IgD-negative memory B cell (primary cell): ENCODE data around the gene VCPKMT. TPM values are rescaled to one million over a fixed set of nuclear protein-coding genes. Genes with fewer than 3 reads are reported as not detected.
"Not testable (repeated sequence)": the region's sequence is repeated elsewhere in the genome, so short reads cannot be mapped to it uniquely, and the experiment has no call there.

Experiments used
- H3K27ac Mint-ChIP-seq, 3 donors: one replicate each; pipeline ENCODE4 v1.8.0; 2020 to 2022; ENCODE audit warnings: mild to moderate bottlenecking in 3 of 3, mixed read lengths in 3 of 3, moderate library complexity in 1 of 3
- H3K27me3 Mint-ChIP-seq: one replicate; pipeline ENCODE4 v1.8.0; 2021; ENCODE audit warnings: mixed read lengths
- H3K36me3 Mint-ChIP-seq: one replicate; pipeline ENCODE4 v1.8.0; 2020; ENCODE audit warnings: mild to moderate bottlenecking, mixed read lengths
- H3K4me1 Mint-ChIP-seq, 3 donors: one replicate each; pipeline ENCODE4 v1.8.0; 2020 to 2022; ENCODE audit warnings: mixed read lengths in 3 of 3, mild to moderate bottlenecking in 1 of 3
- H3K4me3 Mint-ChIP-seq, 4 donors: one replicate each; pipeline ENCODE4 v1.8.0; 2020 to 2022; ENCODE audit warnings: mild to moderate bottlenecking in 4 of 4, mixed read lengths in 4 of 4, moderate library complexity in 3 of 4
- H3K9me3 Mint-ChIP-seq, 3 donors: one replicate each; pipeline ENCODE4 v1.8.0; 2020 to 2021; ENCODE audit warnings: mixed read lengths in 3 of 3, mild to moderate bottlenecking in 1 of 3
- polyA plus RNA-seq: library from polyadenylated mRNA; unstranded; fragments of 300-500 nt; fragmentation: Illumina TruSeq; gene quantifications from one replicate; pipeline ENCODE4 v1.2.3, GENCODE V29; 2021

The VCPKMT gene
- polyA plus RNA-seq, 1 donor from 2014 or later = 14.0 TPM

DNA sequence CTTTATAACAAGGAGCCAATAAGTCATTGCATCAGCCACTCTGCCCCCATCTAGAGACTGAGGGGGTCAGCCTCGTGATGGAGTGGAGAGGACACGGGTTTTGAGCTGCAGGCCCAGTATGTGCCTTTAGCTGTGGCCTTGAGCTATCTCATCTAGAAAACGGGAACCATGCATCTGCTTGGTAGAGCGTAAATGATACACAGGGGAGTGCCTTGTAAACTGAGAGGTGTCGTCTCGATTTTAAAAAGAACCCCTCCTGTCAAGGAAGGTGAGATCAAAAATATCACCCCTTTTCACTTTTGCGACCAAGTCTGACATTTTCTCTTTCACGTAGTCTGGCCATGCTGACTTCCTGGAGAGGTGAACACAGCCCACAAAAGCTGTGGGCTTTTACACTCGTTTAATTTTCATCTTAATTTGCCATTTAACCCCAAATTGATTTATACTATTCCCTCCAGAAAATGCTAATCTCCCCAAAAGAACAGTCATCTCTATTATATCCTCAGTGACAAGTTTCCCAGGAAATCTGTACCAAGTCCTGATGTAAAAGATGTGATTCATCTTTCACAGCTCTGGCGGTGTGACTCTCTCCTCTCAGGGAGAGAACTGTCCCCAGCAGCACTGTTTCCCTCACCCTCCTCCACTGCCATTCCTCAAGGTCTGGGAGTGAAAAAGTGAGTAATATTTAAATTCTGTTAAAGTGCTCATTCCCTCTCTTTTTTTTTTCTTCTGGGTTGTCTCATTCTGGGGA lies 30.6 kb downstream of the VCPKMT start:
- Mint-ChIP-seq H3K4me1 (peaks cover 45 to 71% (median 63%) of the 10 kb centered on the region in 3 donors), H3K4me3 (peak overlapping the region; percentile 41 to 86 (median 79)), H3K36me3 (peaks cover 7% of the 10 kb centered on the region), H3K27ac (peak overlapping the region; percentile 94 to 99 (median 98)), H3K27me3 (no peaks in the 10 kb centered on the region), H3K9me3 (peaks cover 0 to 2% (median 0%) of the 10 kb centered on the region in 3 donors)

DNA sequence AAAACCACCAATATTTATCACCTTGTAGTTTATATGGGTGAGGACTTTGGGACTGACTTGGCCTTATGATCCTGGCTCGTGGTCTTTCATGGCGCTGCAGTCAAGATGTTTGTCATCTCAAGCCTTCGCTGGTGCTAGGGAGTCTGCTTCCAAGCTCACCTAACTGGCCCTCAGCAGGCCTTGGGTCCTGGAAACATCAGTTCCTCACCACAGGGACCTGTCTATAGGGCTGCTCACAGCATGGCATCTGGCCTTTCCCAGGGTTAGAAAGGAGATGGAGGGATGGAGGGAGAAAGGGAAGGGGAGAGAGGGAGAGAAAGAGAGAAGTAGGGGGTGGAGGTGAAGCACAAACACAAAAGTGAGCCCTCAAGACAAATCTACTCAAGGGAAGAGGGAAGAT lies 31.7 kb downstream of the VCPKMT start:
- Mint-ChIP-seq H3K27ac (peak overlapping the region; percentile 94 to 99 (median 98)), H3K36me3 (peaks cover 7% of the 10 kb centered on the region), H3K4me1 (peaks cover 43 to 68% (median 61%) of the 10 kb centered on the region in 3 donors), H3K9me3 (no peaks in the 10 kb centered on the region), H3K4me3 (peak overlapping the region in 3 of 4 donors; percentile 18 to 92 (median 81)), H3K27me3 (no peaks in the 10 kb centered on the region)

DNA sequence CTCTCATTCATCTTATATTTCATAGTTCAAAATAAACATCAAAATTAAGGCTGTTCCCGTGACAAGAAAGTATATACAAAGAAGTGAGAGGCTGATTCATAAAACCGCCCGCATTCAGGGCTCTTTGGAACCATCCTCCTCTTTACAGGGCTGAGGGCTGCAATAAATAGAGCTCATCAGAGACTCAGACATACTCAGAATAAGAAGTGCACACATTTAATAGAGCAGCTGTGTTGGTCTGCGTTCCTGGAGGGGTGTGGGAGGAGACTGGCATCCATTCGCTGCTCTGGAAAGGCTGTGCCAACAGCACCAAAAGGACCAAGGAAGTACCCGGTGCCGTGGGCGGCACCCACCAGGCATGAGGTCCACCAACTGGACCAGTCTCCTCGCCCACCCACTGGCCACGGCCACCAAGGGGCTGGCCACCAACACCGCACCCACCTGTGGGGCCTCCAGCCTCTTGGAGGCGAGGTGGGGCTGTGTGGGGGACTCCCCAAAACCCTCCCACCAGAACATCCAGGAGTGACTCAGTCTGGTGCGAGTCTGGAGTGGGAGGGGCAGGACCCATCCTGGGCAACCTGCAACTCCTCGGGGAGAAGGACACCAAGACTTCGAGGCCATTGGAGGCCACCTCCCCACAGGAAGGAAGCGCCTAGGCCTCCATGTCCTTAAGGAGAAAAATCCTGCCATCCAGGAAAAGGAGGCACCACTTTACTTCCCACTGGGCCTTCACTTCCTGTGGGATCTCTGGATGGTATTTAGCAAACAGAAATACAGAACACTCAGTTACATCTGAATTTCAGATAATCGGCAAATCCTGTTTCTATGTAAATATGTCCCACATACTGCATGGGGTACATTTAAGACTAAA lies 32.7 kb downstream of the VCPKMT start:
- Mint-ChIP-seq H3K9me3 (no peaks in the 10 kb centered on the region), H3K27me3 (no peaks in the 10 kb centered on the region), H3K27ac (peak overlapping the region; percentile 94 to 99 (median 98)), H3K36me3 (peaks cover 4% of the 10 kb centered on the region), H3K4me1 (peaks cover 43 to 65% (median 61%) of the 10 kb centered on the region in 3 donors), H3K4me3 (peak overlapping the region; percentile 70 to 83 (median 78))

DNA sequence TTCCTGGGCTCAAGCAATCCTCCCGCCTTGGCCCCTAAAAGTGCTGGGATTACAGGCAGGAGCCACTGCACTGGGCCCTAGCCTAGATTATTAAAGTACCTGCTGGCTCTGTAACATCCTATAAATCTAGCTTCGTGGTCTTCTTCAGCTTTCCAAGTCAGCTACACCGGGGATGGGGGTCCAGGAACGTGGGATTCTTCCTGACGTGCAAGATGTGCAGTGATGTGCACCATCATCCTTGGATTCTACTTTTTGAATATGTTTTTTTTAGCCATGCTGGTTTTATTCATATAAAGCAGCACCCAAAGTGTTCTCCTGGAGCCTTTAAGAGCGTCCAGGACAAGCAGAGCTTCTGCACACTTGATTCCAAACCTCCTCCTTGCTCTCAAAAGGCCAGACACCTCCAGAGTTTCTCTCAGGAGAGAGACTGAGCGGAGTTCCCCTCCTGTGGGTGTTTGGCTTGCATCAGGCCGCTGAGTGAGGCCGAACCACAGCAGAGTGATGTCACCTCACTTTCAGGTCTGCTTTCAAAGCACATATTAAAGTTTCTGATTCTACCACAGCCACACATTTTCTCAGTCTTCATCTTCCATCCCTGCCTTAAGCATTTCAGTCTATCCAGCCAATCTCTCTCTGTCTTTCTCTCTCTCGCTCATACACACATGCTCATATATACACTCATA lies 33.4 kb downstream of the VCPKMT start:
- no peaks in the 10 kb centered on the region for H3K9me3 Mint-ChIP-seq
- H3K4me1 Mint-ChIP-seq = peaks cover 49 to 63% (median 59%) of the 10 kb centered on the region in 3 donors

DNA sequence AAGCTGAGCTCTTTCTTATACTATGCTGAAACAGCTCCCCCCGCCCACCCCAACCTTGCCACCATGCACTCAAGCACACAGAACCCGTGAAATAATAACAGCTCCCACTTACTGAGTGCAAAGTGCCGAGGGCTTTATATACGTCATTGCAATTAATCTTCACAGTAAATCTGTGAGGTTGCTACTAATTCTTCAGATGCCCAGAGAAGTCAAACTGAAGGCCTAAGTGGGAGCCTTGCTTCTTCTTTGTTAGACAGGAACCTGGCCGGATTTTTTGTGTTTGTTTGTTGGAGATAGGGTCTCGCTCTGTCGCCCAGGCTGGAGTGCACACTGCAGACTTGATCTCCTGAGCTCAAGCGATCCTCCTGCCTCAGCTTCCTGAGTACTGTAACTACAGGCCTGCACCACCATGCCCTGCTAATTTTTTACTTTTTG lies 34.0 kb downstream of the VCPKMT start:
- H3K27me3 Mint-ChIP-seq = peaks cover 1% of the 10 kb centered on the region
- H3K9me3 Mint-ChIP-seq = no peaks in the 10 kb centered on the region
- H3K27ac Mint-ChIP-seq = peak overlapping the region; percentile 94 to 99 (median 98)
- H3K4me1 Mint-ChIP-seq = peaks cover 49 to 60% (median 55%) of the 10 kb centered on the region in 3 donors
- H3K36me3 Mint-ChIP-seq = peaks cover 2% of the 10 kb centered on the region
- peak overlapping the region; percentile 55 to 83 (median 76) for H3K4me3 Mint-ChIP-seq

More for the DNA sequence above, 33.4 kb downstream of the VCPKMT start:
- Mint-ChIP-seq H3K27me3 (no peaks in the 10 kb centered on the region), H3K27ac (peak overlapping the region; percentile 94 to 99 (median 98)), H3K4me3 (peak overlapping the region; percentile 55 to 83 (median 76)), H3K36me3 (peaks cover 2% of the 10 kb centered on the region)

DNA sequence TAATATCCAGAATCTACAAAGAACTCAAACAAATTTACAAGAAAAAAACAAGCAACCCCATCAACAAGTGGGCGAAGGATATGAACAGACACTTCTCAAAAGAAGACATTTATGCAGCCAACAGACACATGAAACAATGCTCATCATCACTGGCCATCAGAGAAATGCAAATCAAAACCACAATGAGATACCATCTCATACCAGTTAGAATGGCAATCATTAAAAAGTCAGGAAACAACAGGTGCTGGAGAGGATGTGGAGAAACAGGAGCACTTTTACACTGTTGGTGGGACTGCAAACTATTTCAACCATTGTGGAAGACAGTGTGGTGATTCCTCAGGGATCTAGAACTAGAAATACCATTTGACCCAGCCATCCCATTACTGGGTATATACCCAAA lies 37.3 kb downstream of the VCPKMT start:
- H3K36me3 Mint-ChIP-seq, H3K27me3 Mint-ChIP-seq, H3K27ac Mint-ChIP-seq, H3K9me3 Mint-ChIP-seq: not testable (repeated sequence)
- peak overlapping the region in 1 of 4 donors; percentile 32 for H3K4me3 Mint-ChIP-seq
- peaks cover 31 to 43% (median 40%) of the 10 kb centered on the region in 3 donors for H3K4me1 Mint-ChIP-seq

DNA sequence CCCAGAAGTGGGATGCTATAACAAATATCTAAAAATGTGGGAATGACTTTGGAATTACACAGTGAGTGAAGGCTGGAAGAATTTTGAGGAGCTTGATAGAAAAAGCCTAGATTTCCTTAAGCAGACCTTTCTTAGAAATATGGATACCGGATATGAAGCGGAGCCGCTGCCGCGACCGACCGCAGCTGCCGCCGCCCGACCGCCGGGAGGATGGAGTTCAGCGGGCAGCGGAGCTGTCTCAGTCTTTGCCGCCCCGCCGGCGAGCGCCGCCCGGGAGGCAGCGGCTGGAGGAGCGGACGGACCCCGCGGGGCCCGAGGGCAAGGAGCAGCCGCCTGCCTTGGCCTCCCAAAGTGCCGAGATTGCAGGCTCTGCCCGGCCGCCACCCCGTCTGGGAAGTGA lies 42.7 kb downstream of the VCPKMT start:
- H3K27ac Mint-ChIP-seq, H3K27me3 Mint-ChIP-seq, H3K36me3 Mint-ChIP-seq, H3K9me3 Mint-ChIP-seq, H3K4me3 Mint-ChIP-seq: not testable (repeated sequence)
- H3K4me1 Mint-ChIP-seq = peaks cover 13 to 36% (median 26%) of the 10 kb centered on the region in 3 donors

DNA sequence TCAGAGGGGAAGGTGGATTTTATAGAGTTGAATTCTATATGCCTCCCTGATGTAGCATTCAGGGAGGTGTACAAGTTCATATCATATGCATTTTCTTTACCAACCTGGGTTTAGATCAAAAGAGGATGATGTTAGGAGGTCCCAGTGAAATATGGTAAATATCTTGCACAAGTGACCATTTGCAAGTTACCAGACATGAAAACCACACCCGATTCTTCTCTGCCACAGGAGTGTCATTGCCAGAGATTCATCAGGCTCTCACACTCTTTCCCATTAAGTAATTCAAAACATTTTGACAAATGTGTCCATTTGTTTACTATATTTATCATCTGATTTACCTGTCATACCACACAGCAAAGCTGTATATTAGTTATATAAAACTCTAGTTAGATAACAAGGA lies 44.0 kb downstream of the VCPKMT start:
- peak overlapping the region in 1 of 3 donors; percentile 39 for H3K27ac Mint-ChIP-seq
- peaks cover 1% of the 10 kb centered on the region for H3K36me3 Mint-ChIP-seq
- H3K9me3 Mint-ChIP-seq = no peaks in the 10 kb centered on the region
- no peak overlapping the region for H3K4me3 Mint-ChIP-seq
- peaks cover 10 to 29% (median 27%) of the 10 kb centered on the region in 3 donors for H3K4me1 Mint-ChIP-seq
- no peaks in the 10 kb centered on the region for H3K27me3 Mint-ChIP-seq

DNA sequence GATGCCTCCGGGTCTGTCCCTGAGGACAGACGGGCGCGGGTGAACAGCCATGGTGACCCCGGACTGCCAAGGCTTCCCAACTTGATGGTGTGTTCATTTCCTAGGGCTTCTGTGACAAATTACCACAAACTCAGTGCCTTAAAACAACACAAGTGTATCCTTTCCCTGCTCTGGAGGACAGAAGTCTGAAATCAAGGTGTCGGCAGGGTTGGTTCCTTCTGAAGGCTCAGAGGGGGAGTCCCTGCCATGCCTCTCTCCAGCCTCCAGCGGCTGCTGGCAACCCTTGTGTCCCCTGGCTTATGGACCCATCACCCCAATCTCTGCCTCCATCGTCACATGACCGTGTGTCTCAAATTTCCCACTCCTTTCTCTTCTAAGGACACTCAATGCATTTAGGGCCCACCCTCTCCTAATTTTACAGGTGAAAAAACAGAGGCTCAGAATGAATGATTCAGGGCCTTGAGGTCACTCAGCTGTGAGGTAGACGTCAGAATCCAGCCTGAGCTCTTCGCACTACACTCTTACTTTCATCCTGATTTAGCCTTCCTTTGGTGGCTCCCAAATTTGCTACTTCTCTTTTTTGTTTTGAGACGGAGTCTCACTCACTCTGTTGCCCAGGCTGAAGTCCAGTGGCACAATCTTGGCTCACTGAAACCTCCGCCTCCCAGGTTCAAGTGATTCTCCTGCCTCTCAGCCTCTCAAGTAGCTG lies 45.4 kb downstream of the VCPKMT start:
- peak overlapping the region in 1 of 4 donors; percentile 11 for H3K4me3 Mint-ChIP-seq
- H3K4me1 Mint-ChIP-seq = peaks cover 14 to 31% (median 18%) of the 10 kb centered on the region in 3 donors
- peaks cover 1% of the 10 kb centered on the region for H3K36me3 Mint-ChIP-seq
- H3K9me3 Mint-ChIP-seq = no peaks in the 10 kb centered on the region
- peak overlapping the region; percentile 39 to 60 (median 54) for H3K27ac Mint-ChIP-seq
- no peaks in the 10 kb centered on the region for H3K27me3 Mint-ChIP-seq

DNA sequence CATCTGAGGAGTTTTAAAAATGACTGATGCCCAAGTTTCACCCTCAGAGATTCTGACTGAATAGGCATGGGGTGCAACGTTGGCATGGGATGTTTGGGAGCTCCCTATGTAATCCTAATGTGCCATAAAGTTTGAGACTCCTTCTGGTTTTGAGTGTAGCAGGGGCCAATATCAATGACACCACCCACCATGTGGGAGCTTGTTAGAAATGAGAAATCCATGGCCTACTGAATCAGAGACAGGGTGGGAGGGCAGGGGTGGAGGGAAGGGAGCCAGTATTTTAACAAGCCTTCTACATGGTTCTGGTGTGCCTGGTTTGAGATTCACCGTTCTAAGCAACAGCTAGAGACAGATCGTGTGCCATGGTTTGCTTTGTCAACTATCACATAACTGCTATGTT lies 46.1 kb downstream of the VCPKMT start:
- H3K36me3 Mint-ChIP-seq = peaks cover 1% of the 10 kb centered on the region
- H3K9me3 Mint-ChIP-seq = no peaks in the 10 kb centered on the region
- peaks cover 18 to 38% (median 21%) of the 10 kb centered on the region in 3 donors for H3K4me1 Mint-ChIP-seq
- no peaks in the 10 kb centered on the region for H3K27me3 Mint-ChIP-seq
- no peak overlapping the region for H3K27ac Mint-ChIP-seq
- H3K4me3 Mint-ChIP-seq = no peak overlapping the region

DNA sequence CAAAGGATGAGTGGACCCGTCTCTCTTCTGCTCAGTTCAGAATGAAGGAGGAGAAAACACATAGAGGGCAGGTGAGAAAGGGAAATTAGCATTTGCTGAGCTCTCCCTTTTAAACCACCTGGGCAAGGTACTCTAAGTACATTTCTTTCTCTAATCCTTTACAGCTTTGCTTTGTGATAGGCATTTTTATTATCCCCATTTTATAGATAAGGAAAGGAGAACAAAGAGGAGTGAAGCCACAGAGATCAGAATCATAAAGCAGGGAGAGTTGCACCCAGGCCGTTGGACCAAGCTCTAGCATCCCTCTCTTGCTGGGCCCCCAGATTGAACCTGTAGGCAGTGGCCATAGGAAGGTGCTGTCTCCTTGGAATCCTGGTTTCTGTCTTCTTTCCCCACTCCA lies 47.0 kb downstream of the VCPKMT start:
- no peaks in the 10 kb centered on the region for H3K36me3 Mint-ChIP-seq
- H3K27me3 Mint-ChIP-seq = no peaks in the 10 kb centered on the region
- H3K27ac Mint-ChIP-seq = no peak overlapping the region
- peaks cover 19 to 46% (median 24%) of the 10 kb centered on the region in 3 donors for H3K4me1 Mint-ChIP-seq
- H3K9me3 Mint-ChIP-seq = no peaks in the 10 kb centered on the region
- H3K4me3 Mint-ChIP-seq = no peak overlapping the region

DNA sequence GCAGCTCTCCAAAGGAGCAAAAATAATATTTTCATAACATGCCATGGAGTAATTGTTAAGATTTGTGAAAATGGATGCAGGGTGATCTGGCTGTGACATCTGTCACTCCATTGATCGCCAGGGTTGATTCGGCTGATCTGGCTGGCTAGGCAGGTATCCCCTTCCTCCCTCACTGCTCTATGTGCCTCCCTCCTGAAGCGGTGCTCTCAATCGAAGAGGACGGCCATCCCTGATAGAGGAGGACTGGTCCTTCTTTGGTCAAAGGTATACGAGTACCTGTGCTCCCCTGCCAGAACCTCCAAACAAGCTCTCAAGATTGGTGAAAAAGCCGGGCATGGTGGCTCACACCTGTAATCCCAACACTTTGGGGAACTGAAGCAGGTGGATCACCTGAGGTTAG lies 47.9 kb downstream of the VCPKMT start:
- H3K9me3 Mint-ChIP-seq = no peaks in the 10 kb centered on the region
- no peak overlapping the region for H3K4me3 Mint-ChIP-seq
- no peaks in the 10 kb centered on the region for H3K36me3 Mint-ChIP-seq
- no peak overlapping the region for H3K27ac Mint-ChIP-seq
- peaks cover 19 to 52% (median 28%) of the 10 kb centered on the region in 3 donors for H3K4me1 Mint-ChIP-seq
- no peaks in the 10 kb centered on the region for H3K27me3 Mint-ChIP-seq

DNA sequence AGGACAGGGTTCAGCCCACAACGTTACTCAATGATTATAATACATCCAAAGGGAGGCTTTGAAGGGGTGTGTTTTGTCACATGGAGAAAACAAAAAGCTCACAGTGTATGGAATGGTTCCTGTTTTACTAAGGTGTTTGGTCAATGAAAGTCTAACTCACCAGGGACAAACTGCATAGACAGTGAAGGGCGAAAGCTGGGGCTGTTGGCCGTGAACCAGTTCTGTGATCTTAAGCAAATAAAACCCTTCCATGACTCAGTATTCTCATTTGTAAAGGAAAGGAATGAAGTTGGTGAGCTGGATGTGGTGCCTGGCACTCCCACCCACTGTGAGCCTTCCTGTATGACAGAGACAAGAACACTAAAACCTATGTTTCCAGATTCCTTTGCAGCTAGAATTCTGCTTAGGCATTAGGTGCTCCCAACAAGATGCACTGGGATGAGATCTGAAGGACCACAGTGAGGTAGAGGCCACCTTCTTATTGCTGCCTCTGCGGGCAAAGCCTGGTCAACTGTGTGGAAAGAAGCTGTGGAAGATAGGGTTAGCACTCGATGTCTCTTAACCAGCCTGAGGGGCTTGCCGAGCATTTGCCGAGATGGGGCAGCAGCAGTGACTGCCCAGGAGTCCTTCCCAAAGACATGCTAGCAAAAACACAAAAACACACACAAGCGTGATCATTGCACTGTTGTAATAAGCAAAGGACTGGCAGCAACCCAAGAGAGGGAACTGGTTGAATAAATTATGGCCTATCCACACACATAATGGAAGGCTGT lies 48.5 kb downstream of the VCPKMT start:
- Mint-ChIP-seq H3K4me3 (no peak overlapping the region), H3K27ac (peak overlapping the region in 1 of 3 donors; percentile 23), H3K9me3 (no peaks in the 10 kb centered on the region), H3K36me3 (no peaks in the 10 kb centered on the region), H3K4me1 (peaks cover 19 to 55% (median 33%) of the 10 kb centered on the region in 3 donors), H3K27me3 (no peaks in the 10 kb centered on the region)
